Karpas-422 (cell line): ENCODE data around the gene C4orf50. TPM values are rescaled to one million over a fixed set of nuclear protein-coding genes. Genes with fewer than 3 reads are reported as not detected.
"Not testable (repeated sequence)": the region's sequence is repeated elsewhere in the genome, so short reads cannot be mapped to it uniquely, and the experiment has no call there.

Experiments
- DNase-seq: peaks from one replicate; pipeline ENCODE4 v3.0.0-alpha.2; 2015
- H2AFZ ChIP-seq: fragments of 200-600 bp; sonication (generic); 2 replicates; pipeline ENCODE4 v1.6.1; 2014; ENCODE audit warnings: antibody characterized with exemption, low read length, mixed read lengths
- H3K27ac ChIP-seq: fragments of 200-600 bp; sonication (generic); 2 replicates; pipeline ENCODE4 v1.5.1; 2014; ENCODE audit warnings: mild to moderate bottlenecking, low read length, moderate library complexity
- H3K27me3 ChIP-seq: fragments of 200-600 bp; sonication (generic); 2 replicates; pipeline ENCODE4 v1.6.1; 2014; ENCODE audit warnings: low read length, mixed read lengths
- H3K36me3 ChIP-seq: fragments of 200-600 bp; sonication (generic); 2 replicates; pipeline ENCODE4 v1.6.1; 2014; ENCODE audit warnings: low read length, mixed read lengths; ENCODE audit not compliant: insufficient read depth
- H3K4me1 ChIP-seq: fragments of 200-600 bp; sonication (generic); 2 replicates; pipeline ENCODE4 v1.6.1; 2014; ENCODE audit warnings: mild to moderate bottlenecking, low read length, mixed read lengths
- H3K4me2 ChIP-seq: fragments of 200-600 bp; sonication (generic); 2 replicates; pipeline ENCODE4 v1.6.1; 2014; ENCODE audit warnings: low read length, low read depth, mild to moderate bottlenecking; ENCODE audit not compliant: poor library complexity, severe bottlenecking
- H3K4me3 ChIP-seq: fragments of 200-600 bp; sonication (generic); 2 replicates; pipeline ENCODE4 v1.5.1; 2014; ENCODE audit warnings: mild to moderate bottlenecking, antibody characterized with exemption, low read length, mixed read lengths
- H3K79me2 ChIP-seq: fragments of 200-600 bp; sonication (generic); 2 replicates; pipeline ENCODE4 v1.6.1; 2014; ENCODE audit warnings: mild to moderate bottlenecking, low read length, mixed read lengths
- H3K9ac ChIP-seq: fragments of 200-600 bp; sonication (generic); 2 replicates; pipeline ENCODE4 v1.6.0; 2014; ENCODE audit warnings: low read length
- H3K9me2 ChIP-seq: fragments of 200-600 bp; sonication (generic), shearing (Covaris generic); replicated peaks from 2 replicates; pipeline ENCODE4 v1.6.0; 2014; ENCODE audit warnings: mild to moderate bottlenecking, low read length, moderate library complexity; ENCODE audit not compliant: insufficient read depth
- H3K9me3 ChIP-seq: fragments of 300-700, 200-600 bp; sonication (generic); 2 replicates; pipeline ENCODE4 v1.6.1; 2014; ENCODE audit warnings: low read length, mixed read lengths
- H4K20me1 ChIP-seq: fragments of 200-600 bp; sonication (generic); 2 replicates; pipeline ENCODE4 v1.6.1; 2014; ENCODE audit warnings: mild to moderate bottlenecking, antibody characterized with exemption, low read length, low read depth; ENCODE audit not compliant: insufficient read depth
- total RNA-seq: library from RNA; depleted of rRNA; stranded (reverse); fragments of >200 nt; shearing (Covaris generic); gene quantifications from 2 replicates; pipeline ENCODE4 v1.2.3, GENCODE V29; 2014; ENCODE audit warnings: low replicate concordance

The C4orf50 gene
- total RNA-seq, 1 experiment from 2014 or later: 0.19 TPM

DNA sequence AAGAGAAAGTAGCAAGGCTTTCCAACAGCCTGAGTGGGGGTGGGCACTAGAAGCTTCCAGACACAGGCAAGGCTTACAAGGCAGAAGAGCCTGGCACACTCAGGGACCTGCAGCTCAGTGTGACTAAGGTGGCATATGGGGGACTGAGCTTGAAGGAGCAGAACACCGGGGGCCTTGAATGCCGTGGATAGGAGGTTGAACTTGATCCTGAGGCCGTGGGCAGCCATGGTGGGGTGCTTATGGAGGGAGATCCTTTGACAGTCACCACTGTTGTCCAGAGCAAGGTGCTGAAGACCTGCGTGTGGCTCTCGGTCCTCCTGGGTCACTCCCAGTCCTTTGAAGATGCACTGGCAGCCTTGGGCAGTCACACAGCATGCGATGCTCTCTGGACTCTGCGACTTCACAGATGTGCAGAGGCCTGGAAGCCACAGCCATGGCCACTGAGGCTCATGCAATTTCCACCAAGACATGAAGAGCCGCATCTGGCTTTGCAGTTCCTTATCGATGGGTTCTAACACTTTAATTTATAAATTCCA, 18.3 kb downstream of the C4orf50 start:
- Histone ChIP-seq H3K79me2 (no peaks in the 10 kb centered on the region), H3K36me3 (no peaks in the 10 kb centered on the region), H3K27ac (no peak overlapping the region), H3K4me3 (no peak overlapping the region), H3K4me1 (peaks cover 40% of the 10 kb centered on the region), H4K20me1 (no peaks in the 10 kb centered on the region), H3K9ac (no peak overlapping the region), H2AFZ (no peak overlapping the region), H3K4me2 (no peak overlapping the region), H3K9me2 (no peaks in the 10 kb centered on the region), H3K27me3 (no peaks in the 10 kb centered on the region), H3K9me3 (no peaks in the 10 kb centered on the region; the same call in 1 of the 2 replicates)
- no peak for DNase-seq

- Histone ChIP-seq H3K36me3 (no peaks in the 10 kb centered on the region), H2AFZ (no peak overlapping the region), H4K20me1 (no peaks in the 10 kb centered on the region), H3K9ac (no peak overlapping the region), H3K4me2 (no peak overlapping the region), H3K4me3 (no peak overlapping the region), H3K9me2 (no peaks in the 10 kb centered on the region), H3K4me1 (peaks cover 45% of the 10 kb centered on the region), H3K27ac (no peak overlapping the region), H3K9me3 (no peaks in the 10 kb centered on the region; the same call in 1 of the 2 replicates), H3K79me2 (no peaks in the 10 kb centered on the region), H3K27me3 (no peaks in the 10 kb centered on the region)
- DNase-seq: no peak
Observed at GRCh38 chr4:5999356-5999755, 18.9 kb downstream of the C4orf50 start.

DNA sequence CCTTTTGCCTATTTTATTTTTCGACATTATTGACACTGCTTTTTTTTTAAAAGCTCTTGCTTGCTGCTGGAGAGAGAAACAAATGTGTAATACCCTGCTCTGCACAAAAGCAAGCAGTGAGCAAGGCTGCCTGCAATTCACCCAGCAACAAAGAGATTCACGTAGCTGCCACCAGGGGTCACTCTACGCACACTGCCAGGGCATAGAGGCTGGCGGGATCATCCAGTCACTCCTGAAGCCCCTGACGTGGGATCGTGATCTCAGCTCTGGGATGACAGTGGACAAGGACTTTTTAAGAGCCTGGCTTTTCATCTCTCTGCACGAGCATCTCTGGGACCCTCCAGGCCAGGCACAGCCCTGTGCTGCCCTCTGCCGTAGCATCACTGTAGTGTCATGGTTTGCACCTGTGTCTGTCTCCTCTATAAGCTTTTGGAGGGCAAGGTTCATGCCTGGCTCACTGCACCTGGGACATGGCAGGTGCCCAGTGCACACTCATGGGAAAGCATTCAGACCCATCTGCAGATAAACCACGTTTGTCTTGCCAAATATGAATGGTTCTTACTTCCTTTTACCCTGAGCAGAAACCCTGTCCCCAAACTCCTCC, 19.8 kb downstream of the C4orf50 start:
- Histone ChIP-seq H3K27ac (peak overlapping the region; percentile 75), H2AFZ (no peak overlapping the region), H3K4me2 (peak overlapping the region; percentile 69), H3K9ac (no peak overlapping the region), H3K79me2 (no peaks in the 10 kb centered on the region), H3K4me1 (peaks cover 53% of the 10 kb centered on the region), H3K36me3 (no peaks in the 10 kb centered on the region), H3K9me2 (no peaks in the 10 kb centered on the region), H3K9me3 (no peaks in the 10 kb centered on the region), H3K27me3 (no peaks in the 10 kb centered on the region), H3K4me3 (no peak overlapping the region), H4K20me1 (no peaks in the 10 kb centered on the region)
- DNase-seq: peak; percentile 89

GRCh38 chr4:5996641-5997040, 21.6 kb downstream of the C4orf50 start:
- H3K27me3 ChIP-seq: no peaks in the 10 kb centered on the region
- no peak for DNase-seq
- H3K9me3 ChIP-seq: no peaks in the 10 kb centered on the region
- no peaks in the 10 kb centered on the region for H3K36me3 ChIP-seq
- no peak overlapping the region for H2AFZ ChIP-seq
- H4K20me1 ChIP-seq: no peaks in the 10 kb centered on the region
- H3K9ac ChIP-seq: peak overlapping the region; percentile 39
- peak overlapping the region; percentile 69 for H3K4me2 ChIP-seq
- H3K4me1 ChIP-seq: peaks cover 70% of the 10 kb centered on the region
- no peaks in the 10 kb centered on the region for H3K9me2 ChIP-seq
- H3K27ac ChIP-seq: peak overlapping the region; percentile 75
- no peak overlapping the region for H3K4me3 ChIP-seq
- H3K79me2 ChIP-seq: no peaks in the 10 kb centered on the region

GRCh38 chr4:5995901-5996623, 22.2 kb downstream of the C4orf50 start:
- Histone ChIP-seq H4K20me1 (no peaks in the 10 kb centered on the region), H3K4me2 (peak overlapping the region; percentile 69), H3K9ac (peak overlapping the region; percentile 39), H3K27ac (peak overlapping the region; percentile 75), H3K27me3 (no peaks in the 10 kb centered on the region), H3K9me3 (no peaks in the 10 kb centered on the region), H3K79me2 (no peaks in the 10 kb centered on the region), H2AFZ (no peak overlapping the region), H3K9me2 (no peaks in the 10 kb centered on the region), H3K4me3 (no peak overlapping the region), H3K36me3 (no peaks in the 10 kb centered on the region), H3K4me1 (peaks cover 76% of the 10 kb centered on the region)
- no peak for DNase-seq

DNA sequence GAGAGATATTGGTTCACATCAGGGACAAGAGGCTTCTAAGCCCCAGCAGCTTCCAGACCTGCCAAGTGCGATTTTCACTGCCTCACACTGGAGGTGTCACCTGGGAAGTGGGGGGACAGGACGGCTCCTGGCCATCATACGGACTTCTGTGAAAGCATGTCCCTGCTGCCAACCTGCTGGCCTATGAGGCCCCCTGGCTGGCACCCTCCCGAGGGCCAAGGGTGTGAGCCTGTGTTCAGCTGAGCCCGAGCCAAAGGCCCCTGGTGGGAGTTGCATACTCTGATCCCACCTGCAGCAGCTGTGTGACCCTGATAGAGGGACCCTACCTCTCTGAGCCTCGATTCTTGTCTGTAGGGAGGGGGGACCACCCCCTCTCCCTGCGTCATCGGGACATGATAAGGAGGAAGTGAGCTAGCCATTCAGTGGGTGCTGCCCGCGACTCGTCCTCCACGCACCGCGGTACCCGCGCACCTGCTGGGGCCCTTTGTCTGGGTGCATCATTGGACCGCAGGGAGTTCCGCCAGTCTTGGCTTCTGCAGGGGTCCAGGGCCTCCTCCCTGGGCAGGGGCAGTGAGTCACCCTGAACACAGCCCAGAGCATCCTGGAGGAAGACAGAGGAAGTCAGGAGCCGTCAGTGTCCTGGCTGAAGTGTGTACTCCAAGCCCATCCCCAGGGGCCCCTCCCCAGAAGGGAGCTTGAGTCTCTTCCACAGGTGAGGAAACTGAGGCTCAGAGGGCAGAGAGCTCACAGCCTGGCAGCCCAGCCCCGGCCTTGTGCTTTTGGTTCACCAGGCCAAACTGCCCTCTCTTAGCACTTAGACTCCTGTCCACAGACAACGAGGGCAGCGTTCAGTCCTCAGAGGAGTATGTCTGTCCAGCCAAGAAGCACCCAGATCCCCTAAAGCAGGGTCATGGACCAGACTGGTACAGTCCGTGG, 24.1 kb downstream of the C4orf50 start:
- H3K4me1 ChIP-seq: peaks cover 95% of the 10 kb centered on the region
- peak overlapping the region; percentile 45 for H3K27ac ChIP-seq
- no peaks in the 10 kb centered on the region for H3K9me3 ChIP-seq
- no peak for DNase-seq
- peak overlapping the region; percentile 20 for H3K9ac ChIP-seq
- no peaks in the 10 kb centered on the region for H4K20me1 ChIP-seq
- peak overlapping the region; percentile 41 for H3K4me2 ChIP-seq
- no peaks in the 10 kb centered on the region for H3K79me2 ChIP-seq
- no peaks in the 10 kb centered on the region for H3K9me2 ChIP-seq
- no peaks in the 10 kb centered on the region for H3K27me3 ChIP-seq
- H2AFZ ChIP-seq: no peak overlapping the region
- no peak overlapping the region for H3K4me3 ChIP-seq
- H3K36me3 ChIP-seq: no peaks in the 10 kb centered on the region

GRCh38 chr4:5993346-5993745, 24.9 kb downstream of the C4orf50 start:
- Histone ChIP-seq H3K4me1 (peaks cover 98% of the 10 kb centered on the region), H3K4me2 (peak overlapping the region; percentile 42), H3K4me3 (peak overlapping the region; percentile 25; the same call in 1 of the 2 replicates), H3K9ac (peak overlapping the region; percentile 34), H3K27ac (peak overlapping the region; percentile 84)
- not testable (repeated sequence) for H3K36me3 ChIP-seq, H2AFZ ChIP-seq, H3K9me2 ChIP-seq, H3K79me2 ChIP-seq, DNase-seq, H3K27me3 ChIP-seq, H3K9me3 ChIP-seq, H4K20me1 ChIP-seq
